Osteoblast (primary cell): ENCODE measurements around the gene SLC24A4. TPM values are rescaled to one million over a fixed set of nuclear protein-coding genes. Genes with fewer than 3 reads are reported as not detected.

Experiments used
- DNase-seq: peaks from one replicate; pipeline ENCODE4 v3.0.0; 2011; ENCODE audit warnings: low spot score, mixed read lengths; ENCODE audit not compliant: insufficient read length; ENCODE audit errors: missing footprints
- H2AFZ ChIP-seq: 2 replicates; pipeline ENCODE4 v1.6.0; 2011; ENCODE audit warnings: mild to moderate bottlenecking, low read length
- H3K27ac ChIP-seq: 2 replicates; pipeline ENCODE4 v1.5.1; 2011; ENCODE audit warnings: mild to moderate bottlenecking, low read depth, low read length, moderate library complexity
- H3K27me3 ChIP-seq: 2 replicates; pipeline ENCODE4 v1.6.0; 2012; ENCODE audit warnings: mild to moderate bottlenecking, control low read depth, inconsistent platforms, low read length, moderate library complexity; ENCODE audit not compliant: insufficient read depth
- H3K36me3 ChIP-seq: 2 replicates; pipeline ENCODE4 v1.5.1; 2011; ENCODE audit warnings: mild to moderate bottlenecking, low read length, control low read depth, moderate library complexity; ENCODE audit not compliant: insufficient read depth
- H3K4me1 ChIP-seq: 2 replicates; pipeline ENCODE4 v1.5.1; 2011; ENCODE audit warnings: mild to moderate bottlenecking, low read length, control low read depth, moderate library complexity; ENCODE audit not compliant: insufficient read depth
- H3K4me2 ChIP-seq: 2 replicates; pipeline ENCODE4 v1.6.0; 2011; ENCODE audit warnings: mild to moderate bottlenecking, low read length; ENCODE audit not compliant: insufficient read depth
- H3K4me3 ChIP-seq: fragments of 200-600 bp; sonication (generic); 3 replicates; pipeline ENCODE4 v1.5.1; 2012; ENCODE audit warnings: mild to moderate bottlenecking, low read length, inconsistent platforms; ENCODE audit not compliant: insufficient read depth
- H3K79me2 ChIP-seq: 2 replicates; pipeline ENCODE4 v1.6.0; 2012; ENCODE audit warnings: mild to moderate bottlenecking, low read length, control low read depth, inconsistent platforms; ENCODE audit not compliant: insufficient read depth
- H3K9me3 ChIP-seq: 2 replicates; pipeline ENCODE4 v1.5.1; 2011; ENCODE audit warnings: low read depth, low read length, control low read depth
- H4K20me1 ChIP-seq: 2 replicates; pipeline ENCODE4 v1.6.0; 2012; ENCODE audit warnings: mild to moderate bottlenecking, low read length, control low read depth; ENCODE audit not compliant: insufficient read depth
- CTCF ChIP-seq: IDR thresholded peaks from 2 replicates; pipeline ENCODE4 v1.5.1; 2011; ENCODE audit warnings: mild to moderate bottlenecking, low read depth, low read length, moderate library complexity; ENCODE audit errors: extremely low read depth
- total RNA-seq: library from RNA; depleted of rRNA; stranded (reverse); fragments of >200 nt; gene quantifications from 2 replicates; pipeline ENCODE4 v1.2.3, GENCODE V29; 2012

Gene SLC24A4
- total RNA-seq, 1 donor, result under 0.01 TPM

- H3K4me2 ChIP-seq, result peak overlapping the region; percentile 85
- no peaks in the 10 kb centered on the region for H3K9me3 ChIP-seq
- H3K4me3 ChIP-seq, result no peak overlapping the region
- H3K27ac ChIP-seq, result no peak overlapping the region
- H3K79me2 ChIP-seq, result peaks cover 70% of the 10 kb centered on the region
- no peaks in the 10 kb centered on the region for H3K36me3 ChIP-seq
- peaks cover 24% of the 10 kb centered on the region for H3K4me1 ChIP-seq
- DNase-seq, result peak; percentile 79
- peaks cover 49% of the 10 kb centered on the region for H4K20me1 ChIP-seq
- H3K27me3 ChIP-seq, result no peaks in the 10 kb centered on the region
- TF ChIP-seq CTCF, result no peak
- H2AFZ ChIP-seq, result no peak overlapping the region
Measured at GRCh38 chr14:92515546-92516343, 192.8 kb downstream of the SLC24A4 start.

DNA sequence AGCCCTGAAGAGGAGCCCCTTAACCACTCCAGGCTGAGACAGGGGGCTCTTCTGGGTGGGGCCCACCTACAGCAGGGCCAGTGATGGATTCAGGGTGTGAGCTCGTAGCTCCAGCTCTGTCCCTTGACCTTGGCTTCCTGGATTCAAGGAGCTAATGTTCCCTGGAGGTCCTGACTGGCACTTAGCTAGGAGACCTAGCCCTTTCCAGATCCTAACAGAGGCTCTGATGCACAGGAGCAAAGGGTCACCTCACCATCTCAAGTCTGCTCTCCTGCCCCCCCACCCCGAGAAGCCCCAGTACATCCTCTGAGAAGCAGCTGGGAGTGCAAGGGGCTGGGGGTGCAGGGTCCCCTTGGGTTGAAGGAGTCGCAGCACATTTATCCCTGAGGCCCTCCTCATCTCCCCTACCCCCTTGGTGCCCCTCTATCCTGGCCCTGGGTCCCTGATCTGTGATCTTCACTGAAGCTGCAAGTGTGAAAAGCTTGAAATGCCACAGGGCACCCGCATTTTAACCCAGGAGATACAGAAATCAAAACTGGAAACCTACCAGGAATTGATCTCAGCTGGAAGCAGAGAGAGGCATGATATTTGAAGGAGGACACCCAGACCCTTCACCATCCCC lies 193.5 kb downstream of the SLC24A4 start:
- no peak overlapping the region for H2AFZ ChIP-seq
- no peak overlapping the region for H3K4me2 ChIP-seq
- no peak overlapping the region for H3K27ac ChIP-seq
- no peak for TF ChIP-seq CTCF
- peaks cover 17% of the 10 kb centered on the region for H3K4me1 ChIP-seq
- H3K4me3 ChIP-seq, result no peak overlapping the region
- no peaks in the 10 kb centered on the region for H3K27me3 ChIP-seq
- H3K36me3 ChIP-seq, result no peaks in the 10 kb centered on the region
- peak; percentile 78 for DNase-seq
- no peaks in the 10 kb centered on the region for H3K9me3 ChIP-seq
- peaks cover 77% of the 10 kb centered on the region for H3K79me2 ChIP-seq
- H4K20me1 ChIP-seq, result peaks cover 52% of the 10 kb centered on the region

GRCh38 chr14:92516966-92517506 lies 194.1 kb downstream of the SLC24A4 start:
- no peaks in the 10 kb centered on the region for H3K9me3 ChIP-seq
- peaks cover 83% of the 10 kb centered on the region for H3K79me2 ChIP-seq
- no peak overlapping the region for H3K4me2 ChIP-seq
- no peak overlapping the region for H2AFZ ChIP-seq
- no peak for TF ChIP-seq CTCF
- DNase-seq, result peak; percentile 55
- no peaks in the 10 kb centered on the region for H3K27me3 ChIP-seq
- no peak overlapping the region for H3K4me3 ChIP-seq
- H3K36me3 ChIP-seq, result no peaks in the 10 kb centered on the region
- no peak overlapping the region for H3K27ac ChIP-seq
- peaks cover 11% of the 10 kb centered on the region for H3K4me1 ChIP-seq
- H4K20me1 ChIP-seq, result peaks cover 57% of the 10 kb centered on the region

DNA sequence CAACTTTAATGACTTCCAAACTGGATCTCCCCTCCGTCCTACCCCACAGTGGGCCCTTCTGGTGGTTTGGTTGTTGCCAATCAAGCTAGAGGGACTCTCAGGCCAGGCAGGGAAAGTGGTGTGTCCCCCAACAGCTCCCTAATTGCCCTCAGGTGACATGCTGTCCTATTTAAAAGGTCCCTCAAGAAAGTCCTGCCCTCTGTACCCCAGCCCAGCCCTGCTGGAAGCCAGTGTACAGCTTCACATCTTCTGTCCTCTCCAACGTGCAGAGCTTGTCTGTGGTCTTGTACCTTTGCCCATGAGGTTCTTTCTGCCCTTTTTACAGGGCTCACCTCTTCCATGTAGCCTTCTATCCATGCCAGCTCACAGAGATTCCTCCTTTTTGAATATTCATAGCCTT lies 194.8 kb downstream of the SLC24A4 start:
- Histone ChIP-seq H4K20me1 (peaks cover 63% of the 10 kb centered on the region), H3K4me1 (peaks cover 10% of the 10 kb centered on the region), H3K4me3 (no peak overlapping the region), H2AFZ (no peak overlapping the region), H3K4me2 (no peak overlapping the region), H3K36me3 (no peaks in the 10 kb centered on the region), H3K27me3 (no peaks in the 10 kb centered on the region), H3K27ac (no peak overlapping the region), H3K9me3 (no peaks in the 10 kb centered on the region), H3K79me2 (peaks cover 90% of the 10 kb centered on the region)
- TF ChIP-seq CTCF, result no peak
- DNase-seq, result peak; percentile 48
